Liver (tissue), 3 donors: ENCODE results near the gene C1S.

Experiments
- GABPA ChIP-seq, 2 donors: IDR thresholded peaks in 1 of 2; conservative IDR thresholded peaks in 1 of 2; 2 replicates each; pipeline ENCODE4 v1.6.1; 2016; ENCODE audit warnings: antibody characterized with exemption in 2 of 2, mild to moderate bottlenecking in 1 of 2, moderate library complexity in 1 of 2
- HNF4A ChIP-seq, 2 donors: conservative IDR thresholded peaks; 2 replicates each; pipeline ENCODE4 v1.6.1; 2016; ENCODE audit warnings: antibody characterized with exemption in 2 of 2, mild to moderate bottlenecking in 2 of 2
- HNF4G ChIP-seq: IDR thresholded peaks from 2 replicates; pipeline ENCODE4 v1.6.1; 2016; ENCODE audit warnings: antibody characterized with exemption
- JUND ChIP-seq, 2 donors: IDR thresholded peaks; 2 replicates each; pipeline ENCODE4 v1.6.1; 2016; ENCODE audit warnings: antibody characterized with exemption in 2 of 2
- RAD21 ChIP-seq, 2 donors: IDR thresholded peaks; 2 replicates each; pipeline ENCODE4 v1.6.1; 2016; ENCODE audit warnings: antibody characterized with exemption in 2 of 2, mild to moderate bottlenecking in 2 of 2
- SP1 ChIP-seq: IDR thresholded peaks from 2 replicates; pipeline ENCODE4 v1.6.1; 2018; ENCODE audit warnings: antibody characterized with exemption, mild to moderate bottlenecking
- TAF1 ChIP-seq: conservative IDR thresholded peaks from 2 replicates; pipeline ENCODE4 v1.6.1; 2016; ENCODE audit warnings: antibody characterized with exemption, mild to moderate bottlenecking
- YY1 ChIP-seq: IDR thresholded peaks from 2 replicates; pipeline ENCODE4 v1.6.1; 2016; ENCODE audit warnings: antibody characterized with exemption, mild to moderate bottlenecking
- TF ChIP-seq, protein P1 (sequence below): fragments of 150-350 bp; IDR thresholded peaks from 2 replicates; pipeline ENCODE4 v1.5.1; 2017; ENCODE audit warnings: improper control_type of control experiment, low read depth, low read length; ENCODE audit not compliant: missing input control
- TF ChIP-seq, protein P2 (sequence below): IDR thresholded peaks from 2 replicates; pipeline ENCODE4 v1.6.1; 2016; ENCODE audit warnings: antibody characterized with exemption, mild to moderate bottlenecking
- TF ChIP-seq, protein P3 (sequence below): IDR thresholded peaks from 2 replicates; pipeline ENCODE4 v1.6.1; 2016; ENCODE audit warnings: antibody characterized with exemption
- TF ChIP-seq, protein P4 (sequence below): IDR thresholded peaks from 2 replicates; pipeline ENCODE4 v1.6.1; 2016; ENCODE audit warnings: antibody characterized with exemption
- donor health status: healthy.
- donor health status: healthy.

DNA sequence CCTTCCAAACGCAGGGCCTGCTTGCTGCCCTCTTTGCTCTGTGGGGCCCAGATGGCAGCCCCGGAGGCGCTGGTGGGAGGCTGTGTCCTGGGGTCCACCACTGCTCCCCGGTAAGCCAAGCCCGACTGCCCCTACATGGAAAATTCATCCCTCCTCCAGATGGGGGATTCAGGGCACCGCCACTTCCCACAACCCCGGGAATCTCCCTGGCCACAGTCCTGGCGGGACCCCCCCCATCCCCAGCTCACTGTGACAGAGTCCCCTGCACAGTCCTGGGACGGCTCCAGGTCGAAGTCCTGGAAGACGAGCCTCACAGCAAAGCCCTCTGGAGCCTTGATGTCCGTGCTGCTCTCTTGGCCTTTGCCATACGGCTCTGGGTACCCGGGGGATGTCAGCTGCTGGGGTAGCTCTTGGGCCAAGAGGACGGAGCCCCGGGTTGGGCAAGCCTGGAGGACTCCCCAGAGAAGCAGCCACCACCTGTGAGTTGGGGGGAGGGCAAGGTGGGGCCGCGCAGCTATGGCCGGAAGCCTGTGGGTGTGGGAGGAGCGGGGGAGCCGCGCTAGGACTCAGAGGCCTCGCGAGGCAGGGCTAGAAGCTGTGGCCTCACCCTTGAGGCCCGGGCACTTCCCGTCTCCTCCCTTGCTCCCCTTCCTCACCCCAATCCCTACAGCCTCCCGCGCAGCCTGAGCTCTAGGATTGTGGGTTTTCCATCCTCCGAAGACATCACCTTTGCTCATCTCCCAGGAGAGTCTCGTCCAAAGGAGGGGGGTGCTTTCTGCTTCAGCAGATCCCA, 47.7 kb downstream of the C1S start:
- TF ChIP-seq, protein P1, sequence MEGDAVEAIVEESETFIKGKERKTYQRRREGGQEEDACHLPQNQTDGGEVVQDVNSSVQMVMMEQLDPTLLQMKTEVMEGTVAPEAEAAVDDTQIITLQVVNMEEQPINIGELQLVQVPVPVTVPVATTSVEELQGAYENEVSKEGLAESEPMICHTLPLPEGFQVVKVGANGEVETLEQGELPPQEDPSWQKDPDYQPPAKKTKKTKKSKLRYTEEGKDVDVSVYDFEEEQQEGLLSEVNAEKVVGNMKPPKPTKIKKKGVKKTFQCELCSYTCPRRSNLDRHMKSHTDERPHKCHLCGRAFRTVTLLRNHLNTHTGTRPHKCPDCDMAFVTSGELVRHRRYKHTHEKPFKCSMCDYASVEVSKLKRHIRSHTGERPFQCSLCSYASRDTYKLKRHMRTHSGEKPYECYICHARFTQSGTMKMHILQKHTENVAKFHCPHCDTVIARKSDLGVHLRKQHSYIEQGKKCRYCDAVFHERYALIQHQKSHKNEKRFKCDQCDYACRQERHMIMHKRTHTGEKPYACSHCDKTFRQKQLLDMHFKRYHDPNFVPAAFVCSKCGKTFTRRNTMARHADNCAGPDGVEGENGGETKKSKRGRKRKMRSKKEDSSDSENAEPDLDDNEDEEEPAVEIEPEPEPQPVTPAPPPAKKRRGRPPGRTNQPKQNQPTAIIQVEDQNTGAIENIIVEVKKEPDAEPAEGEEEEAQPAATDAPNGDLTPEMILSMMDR: no peak
- TF ChIP-seq RAD21 (IDR thresholded peaks at IDR 0.05): no peak
- no peak for TF ChIP-seq HNF4A (conservative IDR thresholded peaks at IDR 0.05)
- peak; percentile 31 for TF ChIP-seq TAF1
- TF ChIP-seq GABPA (IDR thresholded peaks at IDR 0.05 in 1 of 2, conservative IDR thresholded peaks at IDR 0.05 in 1 of 2): peak in 1 of 2 donors; percentile 26
- peak; percentile 44 for TF ChIP-seq SP1
- TF ChIP-seq, protein P2, sequence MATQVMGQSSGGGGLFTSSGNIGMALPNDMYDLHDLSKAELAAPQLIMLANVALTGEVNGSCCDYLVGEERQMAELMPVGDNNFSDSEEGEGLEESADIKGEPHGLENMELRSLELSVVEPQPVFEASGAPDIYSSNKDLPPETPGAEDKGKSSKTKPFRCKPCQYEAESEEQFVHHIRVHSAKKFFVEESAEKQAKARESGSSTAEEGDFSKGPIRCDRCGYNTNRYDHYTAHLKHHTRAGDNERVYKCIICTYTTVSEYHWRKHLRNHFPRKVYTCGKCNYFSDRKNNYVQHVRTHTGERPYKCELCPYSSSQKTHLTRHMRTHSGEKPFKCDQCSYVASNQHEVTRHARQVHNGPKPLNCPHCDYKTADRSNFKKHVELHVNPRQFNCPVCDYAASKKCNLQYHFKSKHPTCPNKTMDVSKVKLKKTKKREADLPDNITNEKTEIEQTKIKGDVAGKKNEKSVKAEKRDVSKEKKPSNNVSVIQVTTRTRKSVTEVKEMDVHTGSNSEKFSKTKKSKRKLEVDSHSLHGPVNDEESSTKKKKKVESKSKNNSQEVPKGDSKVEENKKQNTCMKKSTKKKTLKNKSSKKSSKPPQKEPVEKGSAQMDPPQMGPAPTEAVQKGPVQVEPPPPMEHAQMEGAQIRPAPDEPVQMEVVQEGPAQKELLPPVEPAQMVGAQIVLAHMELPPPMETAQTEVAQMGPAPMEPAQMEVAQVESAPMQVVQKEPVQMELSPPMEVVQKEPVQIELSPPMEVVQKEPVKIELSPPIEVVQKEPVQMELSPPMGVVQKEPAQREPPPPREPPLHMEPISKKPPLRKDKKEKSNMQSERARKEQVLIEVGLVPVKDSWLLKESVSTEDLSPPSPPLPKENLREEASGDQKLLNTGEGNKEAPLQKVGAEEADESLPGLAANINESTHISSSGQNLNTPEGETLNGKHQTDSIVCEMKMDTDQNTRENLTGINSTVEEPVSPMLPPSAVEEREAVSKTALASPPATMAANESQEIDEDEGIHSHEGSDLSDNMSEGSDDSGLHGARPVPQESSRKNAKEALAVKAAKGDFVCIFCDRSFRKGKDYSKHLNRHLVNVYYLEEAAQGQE: no peak
- TF ChIP-seq, protein P3, sequence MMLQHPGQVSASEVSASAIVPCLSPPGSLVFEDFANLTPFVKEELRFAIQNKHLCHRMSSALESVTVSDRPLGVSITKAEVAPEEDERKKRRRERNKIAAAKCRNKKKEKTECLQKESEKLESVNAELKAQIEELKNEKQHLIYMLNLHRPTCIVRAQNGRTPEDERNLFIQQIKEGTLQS: no peak
- TF ChIP-seq, protein P4, sequence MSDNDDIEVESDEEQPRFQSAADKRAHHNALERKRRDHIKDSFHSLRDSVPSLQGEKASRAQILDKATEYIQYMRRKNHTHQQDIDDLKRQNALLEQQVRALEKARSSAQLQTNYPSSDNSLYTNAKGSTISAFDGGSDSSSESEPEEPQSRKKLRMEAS: no peak
- TF ChIP-seq JUND (IDR thresholded peaks at IDR 0.05): no peak
- peak; percentile 76 for TF ChIP-seq YY1
- TF ChIP-seq HNF4G: no peak
